C4-2B (cell line): Measurements from ENCODE around the gene BSND.

ENCODE experiments used
- H3K27ac ChIP-seq: fragments of 450-650 bp; 2 replicates; pipeline ENCODE4 v1.5.1; 2017
- ZFX ChIP-seq: fragments of 450-650 bp; IDR thresholded peaks from 2 replicates; pipeline ENCODE4 v1.6.1; 2017
- TF ChIP-seq, protein P1 (sequence below): fragments of 450-650 bp; conservative IDR thresholded peaks from 2 replicates; pipeline ENCODE4 v1.5.1; 2017; ENCODE audit warnings: mild to moderate bottlenecking

Gene BSND

GRCh38 chr1:55040083-55040932 lies 41.6 kb downstream of the BSND start:
- TF ChIP-seq ZFX: no peak
- TF ChIP-seq, protein P1, sequence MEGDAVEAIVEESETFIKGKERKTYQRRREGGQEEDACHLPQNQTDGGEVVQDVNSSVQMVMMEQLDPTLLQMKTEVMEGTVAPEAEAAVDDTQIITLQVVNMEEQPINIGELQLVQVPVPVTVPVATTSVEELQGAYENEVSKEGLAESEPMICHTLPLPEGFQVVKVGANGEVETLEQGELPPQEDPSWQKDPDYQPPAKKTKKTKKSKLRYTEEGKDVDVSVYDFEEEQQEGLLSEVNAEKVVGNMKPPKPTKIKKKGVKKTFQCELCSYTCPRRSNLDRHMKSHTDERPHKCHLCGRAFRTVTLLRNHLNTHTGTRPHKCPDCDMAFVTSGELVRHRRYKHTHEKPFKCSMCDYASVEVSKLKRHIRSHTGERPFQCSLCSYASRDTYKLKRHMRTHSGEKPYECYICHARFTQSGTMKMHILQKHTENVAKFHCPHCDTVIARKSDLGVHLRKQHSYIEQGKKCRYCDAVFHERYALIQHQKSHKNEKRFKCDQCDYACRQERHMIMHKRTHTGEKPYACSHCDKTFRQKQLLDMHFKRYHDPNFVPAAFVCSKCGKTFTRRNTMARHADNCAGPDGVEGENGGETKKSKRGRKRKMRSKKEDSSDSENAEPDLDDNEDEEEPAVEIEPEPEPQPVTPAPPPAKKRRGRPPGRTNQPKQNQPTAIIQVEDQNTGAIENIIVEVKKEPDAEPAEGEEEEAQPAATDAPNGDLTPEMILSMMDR: no peak
- H3K27ac ChIP-seq: no peak overlapping the region

DNA sequence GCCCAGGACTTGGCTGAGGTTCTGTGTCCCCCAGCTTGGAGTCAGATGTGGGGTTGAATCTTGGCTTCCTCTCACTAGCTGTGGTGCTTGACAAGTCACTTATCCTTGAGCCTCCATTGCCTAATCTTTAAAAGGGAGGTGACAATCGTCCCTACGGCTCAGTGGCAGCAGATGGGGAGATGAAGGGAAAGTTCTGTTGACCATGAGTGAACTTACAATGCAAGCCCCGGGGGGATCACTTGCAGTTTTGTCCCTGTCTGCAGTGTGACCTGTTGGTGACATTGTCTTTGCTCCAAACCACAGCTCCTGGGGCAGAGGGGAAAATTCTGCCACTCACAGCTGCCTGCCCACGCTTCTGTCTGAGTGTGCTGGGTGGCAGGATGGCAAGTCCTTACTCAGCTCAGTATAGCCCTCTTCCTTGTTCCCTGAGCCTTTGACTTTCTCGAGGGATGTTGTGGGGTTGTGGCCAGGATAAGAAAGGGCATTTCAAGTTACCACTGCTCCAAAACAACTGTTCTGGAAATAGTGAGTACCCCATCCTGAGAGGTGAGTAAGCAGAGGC lies 42.3 kb downstream of the BSND start:
- H3K27ac ChIP-seq: no peak overlapping the region
- TF ChIP-seq, protein P1: no peak
- no peak for TF ChIP-seq ZFX

DNA sequence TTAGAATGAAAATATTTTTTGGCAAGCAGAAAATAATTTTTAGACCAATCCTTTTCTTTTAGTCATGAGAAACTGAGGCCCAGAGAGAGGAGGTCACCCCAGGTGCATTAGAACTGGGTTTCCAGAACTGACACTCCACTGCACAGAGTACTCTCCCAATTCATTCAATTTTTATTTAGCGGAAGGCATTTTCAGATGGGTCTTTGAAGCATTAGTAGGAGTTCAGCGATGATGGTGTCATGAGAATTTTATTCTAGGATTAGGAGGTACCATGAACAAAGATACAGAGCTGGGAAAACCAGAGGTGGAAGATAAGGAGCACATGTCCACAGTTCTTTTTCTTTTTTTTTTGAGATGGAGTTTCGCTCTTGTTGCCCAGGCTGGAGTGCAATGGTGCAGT lies 42.9 kb downstream of the BSND start:
- H3K27ac ChIP-seq: no peak overlapping the region
- TF ChIP-seq ZFX: no peak
- TF ChIP-seq, protein P1: no peak

DNA sequence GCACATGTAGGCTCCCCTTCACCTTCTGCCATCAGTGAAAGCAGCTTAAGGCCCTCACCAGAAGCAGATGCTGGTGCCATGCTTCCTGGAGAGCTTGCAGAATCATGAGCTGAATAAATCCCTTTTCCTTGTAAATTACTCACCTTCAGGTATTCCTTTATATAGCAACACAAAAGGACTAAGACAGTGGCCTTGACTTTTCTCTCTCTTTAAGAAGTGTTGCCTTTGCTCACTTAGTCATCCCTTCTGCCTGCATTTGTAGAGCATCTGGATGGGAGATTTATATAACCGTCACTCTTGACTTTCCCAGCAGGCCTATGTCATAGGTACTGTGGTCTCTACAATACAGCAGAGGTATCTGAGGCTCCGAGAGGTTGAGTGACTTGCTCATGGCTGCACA lies 44.3 kb downstream of the BSND start:
- H3K27ac ChIP-seq: no peak overlapping the region
- TF ChIP-seq, protein P1: no peak
- TF ChIP-seq ZFX: 0 out of 2 replicates have a peak, but pooled peaks have one; percentile 8

GRCh38 chr1:55043726-55044125 lies 45.0 kb downstream of the BSND start:
- TF ChIP-seq, protein P1: no peak
- no peak for TF ChIP-seq ZFX
- no peak overlapping the region for H3K27ac ChIP-seq

- no peak overlapping the region for H3K27ac ChIP-seq
- TF ChIP-seq, protein P1: no peak
- TF ChIP-seq ZFX: no peak
Measured at GRCh38 chr1:55044617-55045397, 46.1 kb downstream of the BSND start.

DNA sequence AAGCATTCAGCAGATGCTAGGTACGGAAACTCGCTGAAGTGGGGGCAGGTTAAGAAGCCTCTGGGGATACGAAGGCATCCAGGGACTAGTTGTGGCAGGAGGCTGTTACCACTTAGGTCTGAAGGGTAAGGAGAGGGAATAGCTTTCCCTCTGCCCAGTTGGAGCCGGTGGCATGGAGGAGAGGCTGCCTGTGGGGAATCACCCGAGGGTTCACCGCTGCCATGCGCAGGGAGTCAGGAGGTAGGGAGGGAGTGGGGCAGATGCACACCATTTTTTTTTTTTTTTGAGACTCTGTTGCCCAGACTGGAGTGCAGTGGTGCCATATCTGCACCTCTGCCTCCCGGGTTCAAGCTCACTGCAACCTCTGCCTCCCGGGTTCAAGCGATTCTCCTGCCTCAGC lies 46.7 kb downstream of the BSND start:
- TF ChIP-seq ZFX: no peak
- TF ChIP-seq, protein P1: no peak
- H3K27ac ChIP-seq: no peak overlapping the region
